ENCODE data around the gene RAD1. TPM values are rescaled to one million over a fixed set of nuclear protein-coding genes. Genes with fewer than 3 reads are reported as not detected.
"Not testable (repeated sequence)": the region's sequence is repeated elsewhere in the genome, so short reads cannot be mapped to it uniquely, and the experiment has no call there.

RAD1 gene
- total RNA-seq, 4 donors from 2014 or later = 11.4 to 29.9 (median 17.7) TPM

DNA sequence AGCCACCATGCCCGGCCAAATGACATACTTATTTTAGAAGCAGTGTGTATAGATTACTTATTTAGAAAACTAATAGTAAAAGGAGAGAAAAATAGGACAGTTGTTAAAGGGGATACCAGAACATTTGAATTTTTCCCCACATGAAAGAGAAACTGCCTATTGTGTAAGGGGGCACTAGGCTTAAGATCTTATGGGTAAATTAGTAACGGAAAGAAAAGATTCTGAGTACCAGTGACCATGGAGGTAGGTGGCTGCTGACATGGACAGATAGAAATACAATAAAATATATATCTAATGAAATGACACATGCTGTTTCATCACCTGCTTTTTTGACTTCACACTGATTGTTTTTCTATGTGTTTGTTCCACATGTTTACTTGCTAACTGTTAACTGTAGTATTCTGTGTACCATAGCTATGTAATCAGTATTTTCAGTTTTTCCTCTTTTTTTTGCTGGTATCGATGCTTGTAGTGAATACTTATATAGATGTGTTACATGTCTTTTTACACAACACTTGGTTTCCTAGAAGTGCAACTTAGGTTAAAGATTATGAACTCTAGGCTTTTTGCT is 11.1 kb upstream of the RAD1 start:
- H3K4me1 ChIP-seq = peaks cover 28% of the 10 kb centered on the region
- 96% methylated on average over 3 of the region's 3 CpGs for WGBS
- no peaks in the 10 kb centered on the region for H3K27me3 ChIP-seq
- no peaks in the 10 kb centered on the region for H3K9me3 ChIP-seq
- no peak overlapping the region for H3K4me3 ChIP-seq
- peaks cover 46% of the 10 kb centered on the region for H3K36me3 ChIP-seq
- TF ChIP-seq POLR2A (IDR thresholded peaks at IDR 0.05) (no peak), POLR2AphosphoS5 (IDR thresholded peaks at IDR 0.05) (no peak), EP300 (IDR thresholded peaks at IDR 0.05) (no peak)
- TF ChIP-seq, protein P1, sequence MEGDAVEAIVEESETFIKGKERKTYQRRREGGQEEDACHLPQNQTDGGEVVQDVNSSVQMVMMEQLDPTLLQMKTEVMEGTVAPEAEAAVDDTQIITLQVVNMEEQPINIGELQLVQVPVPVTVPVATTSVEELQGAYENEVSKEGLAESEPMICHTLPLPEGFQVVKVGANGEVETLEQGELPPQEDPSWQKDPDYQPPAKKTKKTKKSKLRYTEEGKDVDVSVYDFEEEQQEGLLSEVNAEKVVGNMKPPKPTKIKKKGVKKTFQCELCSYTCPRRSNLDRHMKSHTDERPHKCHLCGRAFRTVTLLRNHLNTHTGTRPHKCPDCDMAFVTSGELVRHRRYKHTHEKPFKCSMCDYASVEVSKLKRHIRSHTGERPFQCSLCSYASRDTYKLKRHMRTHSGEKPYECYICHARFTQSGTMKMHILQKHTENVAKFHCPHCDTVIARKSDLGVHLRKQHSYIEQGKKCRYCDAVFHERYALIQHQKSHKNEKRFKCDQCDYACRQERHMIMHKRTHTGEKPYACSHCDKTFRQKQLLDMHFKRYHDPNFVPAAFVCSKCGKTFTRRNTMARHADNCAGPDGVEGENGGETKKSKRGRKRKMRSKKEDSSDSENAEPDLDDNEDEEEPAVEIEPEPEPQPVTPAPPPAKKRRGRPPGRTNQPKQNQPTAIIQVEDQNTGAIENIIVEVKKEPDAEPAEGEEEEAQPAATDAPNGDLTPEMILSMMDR (IDR thresholded peaks at IDR 0.05) = no peak
- DNase-seq (ENCODE audit: low spot score in 2 of 2) = no peak
- no peak overlapping the region for H3K27ac ChIP-seq

DNA sequence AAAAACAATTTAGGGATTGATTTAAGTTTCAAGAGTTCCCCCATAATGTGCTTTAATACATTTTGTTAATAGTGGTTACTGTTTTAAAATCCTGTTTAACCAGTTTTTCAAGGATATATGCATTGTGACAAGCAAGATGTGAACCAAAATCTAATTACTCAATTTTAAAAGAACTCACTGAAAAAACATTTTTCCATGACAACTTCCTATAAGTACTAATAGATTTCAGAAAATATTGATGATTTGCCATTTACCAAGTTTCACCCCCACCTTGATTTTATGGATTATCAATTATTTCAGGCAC is 9.1 kb upstream of the RAD1 start:
- Histone ChIP-seq H3K4me1 (peaks cover 17% of the 10 kb centered on the region), H3K36me3 (peaks cover 61% of the 10 kb centered on the region), H3K9me3 (no peaks in the 10 kb centered on the region), H3K27ac (no peak overlapping the region), H3K4me3 (no peak overlapping the region), H3K27me3 (no peaks in the 10 kb centered on the region)
- TF ChIP-seq, protein P1 (IDR thresholded peaks at IDR 0.05) = no peak
- no peak for TF ChIP-seq EP300 (IDR thresholded peaks at IDR 0.05)
- no peak for TF ChIP-seq POLR2A (IDR thresholded peaks at IDR 0.05)
- no peak for TF ChIP-seq POLR2AphosphoS5 (IDR thresholded peaks at IDR 0.05)
- no peak for DNase-seq (ENCODE audit: low spot score in 2 of 2)

DNA sequence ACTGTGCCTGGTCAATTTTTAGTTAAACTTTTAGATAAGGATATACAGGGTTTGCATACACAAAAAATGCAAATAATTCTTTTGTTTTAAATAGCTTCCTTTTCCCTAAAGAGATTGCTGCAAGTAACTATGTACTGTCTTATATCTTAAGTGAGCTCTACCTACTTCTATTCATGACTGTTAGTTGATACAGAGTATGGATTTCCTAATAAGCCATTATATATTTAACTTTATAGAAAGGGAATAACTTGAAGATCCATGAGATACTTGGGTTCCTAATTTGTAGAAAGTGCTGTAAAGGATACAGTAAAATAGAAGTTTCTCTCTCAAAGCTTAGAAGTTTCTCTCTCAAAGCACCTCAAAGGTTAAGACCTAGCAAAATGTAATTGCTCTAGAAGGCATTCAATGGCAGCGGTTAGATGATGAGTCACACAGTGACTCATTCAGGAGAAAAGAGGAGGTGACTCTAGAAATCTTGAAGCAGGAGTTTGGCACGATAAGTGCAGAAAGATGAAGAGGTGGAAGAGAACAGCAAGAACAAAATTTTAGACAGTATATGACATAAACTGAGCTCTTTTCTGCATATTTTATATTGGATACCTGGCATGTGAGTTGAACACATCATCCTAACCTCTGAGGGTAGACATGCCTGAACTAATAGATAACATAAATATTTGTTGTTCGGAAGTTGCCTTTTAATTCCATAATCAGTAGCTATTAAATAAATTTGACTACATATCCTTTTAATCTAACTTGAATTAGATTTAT is 8.6 kb upstream of the RAD1 start:
- no peak for DNase-seq (ENCODE audit: low spot score in 2 of 2)
- 29% methylated on average over 3 of the region's 3 CpGs for WGBS
- Histone ChIP-seq H3K4me1 (peaks cover 16% of the 10 kb centered on the region), H3K9me3 (no peaks in the 10 kb centered on the region), H3K27me3 (no peaks in the 10 kb centered on the region), H3K27ac (no peak overlapping the region), H3K36me3 (peaks cover 61% of the 10 kb centered on the region), H3K4me3 (no peak overlapping the region)
- TF ChIP-seq, protein P1 (IDR thresholded peaks at IDR 0.05) = no peak
- TF ChIP-seq POLR2A (IDR thresholded peaks at IDR 0.05) (no peak), POLR2AphosphoS5 (IDR thresholded peaks at IDR 0.05) (no peak), EP300 (IDR thresholded peaks at IDR 0.05) (no peak)

DNA sequence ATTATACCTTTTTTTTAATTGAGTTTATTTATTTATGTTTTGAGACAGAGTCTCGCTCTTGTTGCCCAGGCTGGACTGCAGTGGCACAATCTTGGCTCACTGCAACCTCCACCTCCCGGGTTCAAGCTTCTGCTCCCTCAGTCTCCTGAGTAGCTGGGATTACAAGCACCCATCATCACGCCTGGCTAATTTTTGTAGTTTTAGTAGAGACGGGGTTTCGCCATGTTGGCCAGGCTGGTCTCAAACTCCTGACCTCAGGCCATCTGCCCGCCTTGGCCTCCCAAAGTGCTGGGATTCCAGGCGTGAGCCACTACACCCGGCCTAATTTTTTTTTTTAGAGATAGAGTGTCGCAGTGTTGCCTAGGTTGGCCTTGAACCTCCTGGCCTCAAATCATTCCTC is 8.0 kb upstream of the RAD1 start:
- not testable (repeated sequence) for H3K27me3 ChIP-seq; DNase-seq (ENCODE audit: low spot score in 2 of 2); H3K4me3 ChIP-seq; H3K9me3 ChIP-seq; H3K27ac ChIP-seq
- Histone ChIP-seq H3K4me1 (peaks cover 10% of the 10 kb centered on the region), H3K36me3 (peaks cover 61% of the 10 kb centered on the region)
- WGBS = 90% methylated on average over 9 of the region's 9 CpGs

DNA sequence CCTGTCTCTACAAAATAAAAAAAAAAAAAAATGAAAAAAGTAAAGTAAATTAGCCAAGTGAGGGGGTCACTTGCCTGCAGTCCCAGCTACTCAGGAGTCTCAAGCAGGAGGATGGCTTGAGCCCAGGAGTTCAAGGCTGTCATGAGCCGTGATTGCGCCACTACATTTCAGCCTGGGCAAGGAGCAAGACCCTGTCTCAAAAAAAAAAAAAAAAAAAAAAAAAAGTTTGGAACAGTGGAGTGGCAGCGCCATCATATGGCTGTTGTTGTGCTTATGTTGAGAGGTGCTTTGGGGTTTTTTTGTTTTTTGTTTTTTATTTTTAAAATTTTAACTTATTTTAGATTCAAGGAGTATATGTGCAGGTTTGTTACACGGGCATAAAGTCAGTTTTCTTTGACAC is 3.8 kb upstream of the RAD1 start:
- Histone ChIP-seq H3K36me3 (peaks cover 40% of the 10 kb centered on the region), H3K27ac (no peak overlapping the region), H3K4me1 (peaks cover 30% of the 10 kb centered on the region), H3K27me3 (no peaks in the 10 kb centered on the region), H3K9me3 (no peaks in the 10 kb centered on the region), H3K4me3 (no peak overlapping the region)
- WGBS = 84% methylated on average over 4 of the region's 4 CpGs
- no peak for TF ChIP-seq POLR2A (IDR thresholded peaks at IDR 0.05)
- TF ChIP-seq POLR2AphosphoS5 (IDR thresholded peaks at IDR 0.05) = no peak
- no peak for TF ChIP-seq EP300 (IDR thresholded peaks at IDR 0.05)
- TF ChIP-seq, protein P1 (IDR thresholded peaks at IDR 0.05) = no peak
- no peak for DNase-seq (ENCODE audit: low spot score in 2 of 2)
